Glomerular visceral epithelial cell (primary cell): ENCODE measurements around the gene HDGFL1.
A peak's percentile ranks its signal among the peaks of the same experiment; 100 is the strongest.

Experiments
- DNase-seq: peaks from one replicate; pipeline ENCODE4 v3.0.0-alpha.2; 2016; ENCODE audit errors: extremely low spot score

The HDGFL1 gene

GRCh38 chr6:22590423-22590822 lies 21.1 kb downstream of the HDGFL1 start:
- DNase-seq: no peak

DNA sequence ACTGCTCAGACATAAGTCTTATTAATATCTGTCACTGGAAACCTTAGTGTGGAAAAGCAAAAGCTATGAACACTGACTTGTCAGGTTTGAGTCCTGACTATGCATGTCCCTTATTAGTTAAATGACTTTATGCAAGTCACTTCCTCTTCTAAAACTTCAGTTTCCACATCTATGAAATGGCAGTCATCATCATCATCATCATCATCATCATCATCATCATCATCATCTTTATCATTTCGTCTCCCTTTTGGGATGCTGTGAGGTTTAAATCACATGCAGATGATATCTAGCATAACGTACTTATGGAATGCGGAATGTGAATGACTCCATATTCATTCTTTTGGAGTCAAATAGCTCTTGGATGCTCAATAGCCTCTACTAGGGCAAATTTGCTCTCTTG lies 24.5 kb downstream of the HDGFL1 start:
- no peak for DNase-seq

- DNase-seq: no peak
These were observed 26.6 kb downstream of the HDGFL1 start for GRCh38 chr6:22596011-22596410.

- DNase-seq: no peak
These were observed 29.0 kb downstream of the HDGFL1 start for GRCh38 chr6:22598339-22598738.

GRCh38 chr6:22600059-22600458 lies 30.7 kb downstream of the HDGFL1 start:
- DNase-seq: no peak

GRCh38 chr6:22601984-22602383 lies 32.6 kb downstream of the HDGFL1 start:
- peak; percentile 53 for DNase-seq

DNA sequence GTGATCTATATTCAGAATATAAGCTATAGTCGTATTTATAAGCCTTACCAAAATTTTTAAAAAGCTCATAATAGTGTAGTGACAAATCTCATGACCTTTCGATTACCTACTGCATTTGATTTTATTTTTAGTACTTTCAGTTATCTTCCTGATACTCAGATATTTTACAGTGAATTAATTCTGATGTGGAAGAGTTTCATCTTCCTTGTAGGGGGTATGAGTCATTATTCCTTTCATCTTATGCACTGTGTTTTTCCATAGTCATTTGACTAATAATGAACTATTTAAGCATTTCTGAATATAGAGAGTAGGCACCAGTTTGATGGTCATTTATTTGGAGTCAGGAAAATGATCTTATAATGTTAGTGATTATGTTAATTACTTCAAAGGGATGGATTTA lies 36.4 kb downstream of the HDGFL1 start:
- no peak for DNase-seq

DNA sequence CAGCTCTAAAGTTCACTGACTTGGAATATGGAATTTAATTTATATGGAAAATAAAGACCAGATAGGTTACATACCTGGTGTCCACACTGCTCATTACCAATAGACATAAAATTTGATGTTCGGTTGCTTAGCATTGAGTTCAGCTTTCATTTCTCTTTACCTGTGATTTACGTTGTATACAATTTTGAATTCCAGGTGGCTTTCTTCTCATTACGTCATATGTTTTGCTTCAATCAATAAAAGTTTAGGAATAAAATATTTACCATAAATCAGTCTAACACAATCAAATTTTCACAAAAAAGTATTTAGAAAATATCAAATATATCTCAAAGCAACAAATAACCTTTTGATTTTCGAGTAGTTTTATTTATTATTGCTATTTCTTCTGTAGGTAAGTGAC lies 40.8 kb downstream of the HDGFL1 start:
- no peak for DNase-seq

DNA sequence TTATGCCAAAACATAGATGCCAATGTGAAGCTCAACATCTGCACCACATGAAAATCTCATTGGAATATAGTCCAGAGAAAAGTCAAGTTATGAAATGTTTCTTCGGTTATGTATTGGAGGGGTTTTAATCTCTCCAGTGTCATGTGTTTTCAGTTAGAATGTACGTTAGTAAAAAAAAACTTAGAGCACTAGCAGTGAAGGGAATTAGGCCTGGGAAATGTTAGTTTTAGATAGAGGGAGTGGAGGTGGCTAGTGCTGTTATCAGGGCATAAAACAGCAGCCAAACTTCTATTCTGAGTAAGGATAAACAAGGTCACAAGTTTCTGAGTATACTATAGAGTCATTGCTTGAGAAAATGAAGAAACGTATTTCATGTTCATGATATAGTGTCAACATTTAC lies 42.9 kb downstream of the HDGFL1 start:
- DNase-seq: no peak

DNA sequence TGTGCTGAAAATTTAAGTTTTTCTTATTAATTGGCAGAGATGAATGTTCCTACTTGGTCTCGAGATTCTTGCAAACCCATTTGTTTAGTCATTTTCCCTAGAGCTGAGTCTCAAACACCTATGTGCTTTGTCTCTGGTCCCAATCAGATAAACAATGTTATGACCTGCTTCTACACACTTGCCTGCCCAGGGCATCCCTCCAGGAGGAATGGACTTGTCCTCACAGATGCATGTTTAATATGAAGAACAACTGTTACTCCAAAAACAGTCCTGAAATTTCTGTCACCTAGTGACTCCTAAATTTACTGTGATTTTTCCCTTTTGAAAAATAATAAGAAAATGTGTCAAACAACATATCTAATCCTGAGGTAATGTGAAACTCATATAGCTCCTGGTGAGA lies 43.7 kb downstream of the HDGFL1 start:
- no peak for DNase-seq

GRCh38 chr6:22613695-22614094 lies 44.3 kb downstream of the HDGFL1 start:
- DNase-seq: peak; percentile 40

DNA sequence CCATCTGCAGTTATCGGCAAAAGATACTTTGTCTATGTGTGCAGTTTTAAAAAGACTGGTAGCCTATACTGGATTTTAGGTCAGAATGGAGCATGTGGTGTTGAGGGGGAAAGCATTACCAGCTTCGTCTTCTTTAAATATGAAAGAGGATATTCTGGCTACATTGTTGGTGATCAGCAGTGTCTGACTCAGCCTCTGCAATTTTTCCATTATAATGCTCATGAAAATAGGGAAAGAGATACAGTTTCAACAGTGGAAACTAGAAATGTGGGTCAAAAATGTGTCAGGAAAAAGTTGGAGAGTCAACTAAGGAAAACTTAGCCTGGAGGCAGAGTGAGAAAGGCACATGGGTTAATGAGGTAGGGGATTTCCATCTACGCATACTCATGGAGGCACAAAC lies 45.2 kb downstream of the HDGFL1 start:
- no peak for DNase-seq

GRCh38 chr6:22621028-22621427 lies 51.7 kb downstream of the HDGFL1 start:
- DNase-seq: no peak
